NCI-H1105 treated with DMSO at 0.1 percent for 48 hours (cell line): Measurements from ENCODE around the gene ATP13A2.

Experiments
- DNase-seq: peaks from one replicate; lab custom pipeline; 2025; lab: John Stamatoyannopoulos, UW

The ATP13A2 gene, protein sequence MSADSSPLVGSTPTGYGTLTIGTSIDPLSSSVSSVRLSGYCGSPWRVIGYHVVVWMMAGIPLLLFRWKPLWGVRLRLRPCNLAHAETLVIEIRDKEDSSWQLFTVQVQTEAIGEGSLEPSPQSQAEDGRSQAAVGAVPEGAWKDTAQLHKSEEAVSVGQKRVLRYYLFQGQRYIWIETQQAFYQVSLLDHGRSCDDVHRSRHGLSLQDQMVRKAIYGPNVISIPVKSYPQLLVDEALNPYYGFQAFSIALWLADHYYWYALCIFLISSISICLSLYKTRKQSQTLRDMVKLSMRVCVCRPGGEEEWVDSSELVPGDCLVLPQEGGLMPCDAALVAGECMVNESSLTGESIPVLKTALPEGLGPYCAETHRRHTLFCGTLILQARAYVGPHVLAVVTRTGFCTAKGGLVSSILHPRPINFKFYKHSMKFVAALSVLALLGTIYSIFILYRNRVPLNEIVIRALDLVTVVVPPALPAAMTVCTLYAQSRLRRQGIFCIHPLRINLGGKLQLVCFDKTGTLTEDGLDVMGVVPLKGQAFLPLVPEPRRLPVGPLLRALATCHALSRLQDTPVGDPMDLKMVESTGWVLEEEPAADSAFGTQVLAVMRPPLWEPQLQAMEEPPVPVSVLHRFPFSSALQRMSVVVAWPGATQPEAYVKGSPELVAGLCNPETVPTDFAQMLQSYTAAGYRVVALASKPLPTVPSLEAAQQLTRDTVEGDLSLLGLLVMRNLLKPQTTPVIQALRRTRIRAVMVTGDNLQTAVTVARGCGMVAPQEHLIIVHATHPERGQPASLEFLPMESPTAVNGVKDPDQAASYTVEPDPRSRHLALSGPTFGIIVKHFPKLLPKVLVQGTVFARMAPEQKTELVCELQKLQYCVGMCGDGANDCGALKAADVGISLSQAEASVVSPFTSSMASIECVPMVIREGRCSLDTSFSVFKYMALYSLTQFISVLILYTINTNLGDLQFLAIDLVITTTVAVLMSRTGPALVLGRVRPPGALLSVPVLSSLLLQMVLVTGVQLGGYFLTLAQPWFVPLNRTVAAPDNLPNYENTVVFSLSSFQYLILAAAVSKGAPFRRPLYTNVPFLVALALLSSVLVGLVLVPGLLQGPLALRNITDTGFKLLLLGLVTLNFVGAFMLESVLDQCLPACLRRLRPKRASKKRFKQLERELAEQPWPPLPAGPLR

GRCh38 chr1:17011439-17012307 lies at the start of gene ATP13A2:
Gene ATP13A2, minus strand, starts transcription at chr1:17011928. Its CDS starts 190 bp downstream, at chr1:17011738.
- peak; percentile 84 for DNase-seq

DNA sequence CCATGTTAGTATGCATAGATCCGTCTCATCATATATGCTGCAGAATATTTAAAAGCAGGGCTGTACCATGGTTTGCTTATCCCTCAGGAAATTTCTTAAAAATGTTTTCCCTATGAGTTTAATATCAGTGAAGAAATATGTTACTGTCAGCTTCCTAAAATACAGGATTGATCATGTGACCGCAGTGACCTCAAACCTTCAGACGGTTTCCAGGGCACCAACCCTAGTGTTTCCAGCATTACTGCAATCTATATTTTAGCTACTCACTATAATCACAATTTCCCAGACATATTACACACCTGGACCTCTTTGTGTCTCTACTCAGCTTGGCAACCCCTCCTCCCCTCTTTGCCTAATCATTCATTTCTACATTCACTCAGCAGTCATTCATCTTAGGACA lies 49.8 kb upstream of the ATP13A2 start:
- DNase-seq = no peak

- DNase-seq = no peak
Measured at GRCh38 chr1:17060306-17060749, 48.6 kb upstream of the ATP13A2 start.

GRCh38 chr1:17059391-17060305 lies 47.9 kb upstream of the ATP13A2 start:
- DNase-seq = peak; percentile 68

GRCh38 chr1:17056551-17056950 lies 44.8 kb upstream of the ATP13A2 start:
- no peak for DNase-seq

DNA sequence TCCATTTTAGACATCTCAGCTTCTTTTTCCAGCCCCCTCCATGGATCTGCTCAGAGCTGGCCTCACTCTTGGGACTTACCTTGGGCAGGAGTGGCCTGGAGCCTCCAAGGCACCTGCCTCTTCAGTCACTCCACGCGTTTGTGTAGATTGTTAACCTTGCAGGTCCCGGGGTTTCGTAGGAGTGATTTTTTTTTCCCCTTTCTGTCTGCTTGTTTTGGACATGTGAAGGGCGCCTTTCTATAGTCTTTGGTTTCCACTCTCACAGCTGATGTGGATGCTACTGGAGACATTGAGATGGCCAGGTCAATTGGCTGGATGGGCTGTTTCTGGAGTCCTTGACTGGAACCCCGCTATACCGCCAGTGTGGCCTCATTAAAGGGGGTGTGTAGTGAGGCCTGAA lies 44.1 kb upstream of the ATP13A2 start:
- DNase-seq = no peak

GRCh38 chr1:17053685-17054410 lies 42.1 kb upstream of the ATP13A2 start, which contains the start of gene SDHB:
Gene SDHB, minus strand, starts transcription at chr1:17054032. Its CDS starts 13 bp downstream, at chr1:17054019.
- peak; percentile 96 for DNase-seq

DNA sequence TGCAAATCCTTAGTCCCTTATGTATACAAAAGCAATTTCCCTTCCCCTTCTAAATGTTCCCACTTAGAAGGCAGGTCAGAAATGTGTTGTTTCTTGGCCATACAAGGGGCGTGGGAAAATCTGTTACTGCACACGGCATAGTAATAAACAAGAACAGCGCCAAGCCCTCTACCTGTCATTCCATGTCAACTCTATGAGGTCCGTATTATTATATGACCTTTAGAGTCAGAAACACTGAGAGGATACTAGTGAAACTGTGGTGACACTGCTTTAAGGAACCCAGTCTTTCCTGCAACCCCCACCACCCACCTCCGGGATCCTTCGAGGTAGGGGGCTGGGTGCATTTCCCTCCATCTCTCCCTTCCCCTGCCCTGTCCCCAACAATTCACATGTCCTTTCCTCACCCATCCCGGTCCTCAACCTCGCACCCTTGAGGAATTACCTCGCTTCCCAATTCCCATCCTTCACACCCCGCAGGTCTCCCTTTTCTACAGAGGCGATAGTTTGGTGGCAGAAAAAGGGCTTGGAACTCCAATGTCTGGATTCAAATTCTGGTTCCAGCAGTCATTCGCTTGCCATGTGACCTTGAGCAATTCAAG lies 41.5 kb upstream of the ATP13A2 start:
- no peak for DNase-seq

GRCh38 chr1:17052641-17053040 lies 40.9 kb upstream of the ATP13A2 start:
- no peak for DNase-seq

DNA sequence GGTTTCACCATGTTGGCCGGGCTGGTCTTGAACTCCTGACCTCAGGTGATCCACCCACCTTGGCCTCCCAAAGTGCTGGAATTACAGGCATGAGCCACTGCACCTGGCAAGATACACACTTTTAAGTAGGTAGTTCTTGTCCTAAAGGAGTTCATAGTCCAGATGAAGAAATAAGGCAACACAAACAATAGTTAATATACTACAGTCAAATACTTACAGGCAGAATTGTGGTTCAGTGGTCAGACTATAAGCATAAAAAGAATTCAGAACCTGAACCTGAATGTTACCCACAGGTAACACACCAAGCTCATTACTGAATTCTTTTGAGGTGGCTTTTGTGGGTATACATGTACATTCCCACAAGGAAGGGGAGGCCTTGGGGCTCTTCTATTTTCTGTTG lies 40.3 kb upstream of the ATP13A2 start:
- no peak for DNase-seq

DNA sequence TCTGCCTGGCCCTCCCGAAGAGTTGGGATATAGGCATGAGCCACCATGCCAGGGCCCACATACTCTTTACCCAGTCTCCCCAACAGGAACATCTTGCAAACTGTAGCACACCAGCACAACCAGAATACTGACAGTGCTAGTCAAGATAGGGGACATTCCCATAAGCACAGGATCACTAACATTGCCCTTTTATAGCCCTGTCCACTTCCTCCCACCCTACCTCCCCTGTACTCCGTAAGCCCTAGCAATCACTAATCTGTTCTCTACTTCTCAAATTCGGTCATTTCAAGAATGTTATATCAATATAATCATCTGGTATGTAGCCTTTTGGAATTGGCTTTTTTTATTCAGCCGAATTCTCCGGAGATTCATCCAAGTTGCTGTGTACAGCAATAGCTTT lies 36.2 kb upstream of the ATP13A2 start:
- DNase-seq = no peak

GRCh38 chr1:17046334-17046657 lies 34.6 kb upstream of the ATP13A2 start:
- no peak for DNase-seq

DNA sequence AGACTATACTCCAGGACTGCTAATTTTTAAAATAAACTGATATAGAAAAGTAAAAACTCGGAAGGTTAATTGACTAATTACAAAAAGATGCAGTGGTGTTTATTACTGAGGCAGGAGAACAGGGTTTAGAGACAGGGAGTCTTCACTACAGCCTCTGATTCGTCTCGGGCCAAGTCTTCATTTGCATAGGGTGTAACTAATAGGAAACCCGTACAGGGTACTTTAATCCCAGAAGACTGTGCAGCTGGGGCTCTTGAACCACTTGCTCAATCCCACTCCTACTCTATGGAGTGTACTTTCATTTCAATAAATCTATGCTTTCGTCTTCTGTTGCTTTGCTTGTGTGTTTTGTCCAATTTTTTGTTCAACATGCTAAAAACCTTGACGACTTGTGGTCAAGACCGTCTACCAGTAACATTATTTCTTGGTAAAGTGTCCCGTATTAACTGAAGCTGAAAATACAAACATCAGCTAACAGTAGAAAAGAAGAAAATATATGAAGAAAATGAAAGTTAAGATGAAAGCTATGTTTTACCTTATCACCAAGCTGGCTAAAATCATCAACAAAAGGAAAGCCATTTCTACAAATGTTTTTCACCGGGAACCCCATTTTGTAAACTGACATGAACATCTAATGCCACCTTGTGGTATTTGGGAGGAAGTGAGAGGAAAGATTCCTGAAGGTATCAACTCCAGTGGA lies 34.1 kb upstream of the ATP13A2 start:
- peak; percentile 62 for DNase-seq

DNA sequence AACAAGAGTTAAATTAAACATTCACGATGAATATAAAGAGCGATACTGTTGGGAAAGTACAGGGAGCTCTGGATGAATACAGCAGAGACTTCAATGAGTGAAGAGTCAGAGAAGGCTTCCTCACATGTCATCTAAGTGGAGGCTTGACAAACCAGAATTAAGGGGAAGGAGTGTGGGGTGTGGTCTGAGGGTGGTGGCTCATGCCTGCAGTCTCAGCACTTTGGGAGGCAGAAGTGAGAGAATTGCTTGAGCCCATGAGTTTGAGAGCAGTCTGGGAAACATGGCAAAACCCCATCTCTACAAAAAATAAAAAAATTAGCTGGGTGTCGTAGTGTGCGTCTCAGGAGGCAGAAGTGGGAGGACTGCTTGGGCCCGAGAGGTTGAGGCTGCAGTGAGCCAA lies 33.4 kb upstream of the ATP13A2 start:
- no peak for DNase-seq

- DNase-seq = no peak
Measured at GRCh38 chr1:17043676-17044075, 31.9 kb upstream of the ATP13A2 start.

- DNase-seq = no peak
Measured at GRCh38 chr1:17040135-17040534, 28.4 kb upstream of the ATP13A2 start.

GRCh38 chr1:17039522-17039921 lies 27.8 kb upstream of the ATP13A2 start:
- DNase-seq = no peak

- DNase-seq = no peak
Measured at GRCh38 chr1:17033481-17033880, 21.8 kb upstream of the ATP13A2 start.

GRCh38 chr1:17032741-17033140 lies 21.0 kb upstream of the ATP13A2 start:
- DNase-seq = no peak
